ENCODE measurements around the gene IQSEC1.

IQSEC1 gene

DNA sequence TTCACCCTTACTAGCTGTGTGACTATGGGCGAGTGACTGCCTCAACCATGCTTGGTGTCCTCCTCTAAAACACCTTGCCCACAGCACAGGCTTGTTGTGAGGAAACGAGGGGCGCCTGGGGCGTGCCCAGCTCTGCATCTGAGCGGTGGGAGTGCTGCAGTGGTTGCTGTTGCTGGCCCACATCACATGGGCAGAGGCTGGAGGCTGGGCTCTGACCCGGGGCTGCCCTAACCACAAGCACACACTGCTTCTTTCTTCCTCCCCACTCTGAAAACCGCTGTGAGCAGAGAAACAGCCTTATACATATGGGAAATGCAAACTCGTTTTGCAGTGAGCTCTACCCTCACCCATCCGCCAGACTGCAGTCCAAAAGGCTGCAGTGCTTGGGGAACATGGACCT lies 157.1 kb downstream of the IQSEC1 start:
- in situ Hi-C loops (cut with MboI; ENCODE audit: low sequenced_read_pairs), result no loop called here

DNA sequence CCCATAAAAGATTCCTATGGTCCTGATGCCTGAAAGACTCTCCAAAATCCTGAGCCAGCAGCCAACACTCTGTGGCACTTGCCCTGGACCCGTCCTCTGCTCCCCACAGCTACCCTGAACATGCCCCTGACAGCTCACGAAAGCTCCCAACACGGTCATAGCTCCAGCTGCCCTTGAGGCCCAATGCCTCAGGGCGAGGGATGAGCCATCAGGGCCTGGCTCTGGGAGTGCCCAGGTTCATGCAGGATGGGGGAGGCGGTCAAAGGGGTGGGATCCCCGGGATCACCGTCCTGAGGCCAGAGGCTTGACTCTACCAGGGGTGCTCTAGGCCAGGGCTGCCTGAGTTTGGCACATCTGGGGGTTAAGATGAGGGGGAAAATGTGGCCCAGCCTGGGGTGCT lies 159.1 kb downstream of the IQSEC1 start:
- in situ Hi-C loops (cut with MboI; ENCODE audit: low sequenced_read_pairs), result no loop called here

DNA sequence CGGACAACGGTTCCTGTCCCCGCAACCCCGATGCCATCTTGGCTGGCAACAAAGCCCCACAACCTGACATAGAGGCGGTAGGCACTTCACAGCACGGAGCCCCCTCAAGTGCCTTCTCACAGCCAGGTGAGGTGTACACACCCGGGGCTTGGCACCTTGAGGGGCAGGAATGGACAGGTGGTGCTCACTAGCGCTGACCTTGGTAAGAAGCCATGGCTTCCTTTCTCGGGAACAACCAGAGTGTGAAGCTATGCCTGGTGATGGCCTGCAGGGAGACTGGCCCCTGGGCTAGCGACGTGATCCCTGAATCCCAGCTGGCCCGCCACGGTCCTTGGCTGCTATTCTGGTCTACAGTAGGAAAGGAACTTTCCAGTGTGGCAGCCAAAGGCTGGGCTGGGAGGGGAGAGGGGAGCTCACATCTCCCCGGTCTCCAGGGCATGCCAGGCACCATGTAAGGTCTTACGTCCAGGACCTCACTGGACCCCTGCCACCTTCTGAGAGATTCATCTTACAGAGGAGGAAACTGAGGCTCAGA lies 161.3 kb downstream of the IQSEC1 start:
- in situ Hi-C loops (cut with MboI; ENCODE audit: low sequenced_read_pairs), result no loop called here

GRCh38 chr3:12910356-12911099 lies 162.7 kb downstream of the IQSEC1 start:
- in situ Hi-C loops (cut with MboI; ENCODE audit: low sequenced_read_pairs), result no loop called here

DNA sequence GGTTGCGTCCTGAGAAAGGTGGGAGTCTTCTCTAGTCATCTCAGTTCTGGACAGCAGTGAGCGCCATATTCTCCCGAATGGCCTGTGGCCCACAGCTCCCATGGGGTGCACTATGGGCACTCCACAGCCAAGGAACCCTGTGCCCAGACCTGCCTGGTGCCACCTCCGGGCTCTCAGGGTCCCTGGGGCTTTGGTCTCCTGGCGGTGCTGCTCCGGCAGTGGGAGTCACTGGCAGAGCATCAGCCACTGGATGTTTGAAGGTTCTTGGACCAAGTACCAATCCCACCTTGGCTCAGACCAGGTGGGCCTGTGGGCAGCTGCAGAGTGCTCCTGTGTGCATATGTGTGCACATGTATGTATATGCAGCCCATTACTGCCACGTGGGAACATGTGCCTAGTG lies 163.5 kb downstream of the IQSEC1 start:
- in situ Hi-C loops (cut with MboI; ENCODE audit: low sequenced_read_pairs), result no loop called here

GRCh38 chr3:12908859-12909258 lies 164.4 kb downstream of the IQSEC1 start:
- in situ Hi-C loops (cut with MboI; ENCODE audit: low sequenced_read_pairs), result no loop called here

DNA sequence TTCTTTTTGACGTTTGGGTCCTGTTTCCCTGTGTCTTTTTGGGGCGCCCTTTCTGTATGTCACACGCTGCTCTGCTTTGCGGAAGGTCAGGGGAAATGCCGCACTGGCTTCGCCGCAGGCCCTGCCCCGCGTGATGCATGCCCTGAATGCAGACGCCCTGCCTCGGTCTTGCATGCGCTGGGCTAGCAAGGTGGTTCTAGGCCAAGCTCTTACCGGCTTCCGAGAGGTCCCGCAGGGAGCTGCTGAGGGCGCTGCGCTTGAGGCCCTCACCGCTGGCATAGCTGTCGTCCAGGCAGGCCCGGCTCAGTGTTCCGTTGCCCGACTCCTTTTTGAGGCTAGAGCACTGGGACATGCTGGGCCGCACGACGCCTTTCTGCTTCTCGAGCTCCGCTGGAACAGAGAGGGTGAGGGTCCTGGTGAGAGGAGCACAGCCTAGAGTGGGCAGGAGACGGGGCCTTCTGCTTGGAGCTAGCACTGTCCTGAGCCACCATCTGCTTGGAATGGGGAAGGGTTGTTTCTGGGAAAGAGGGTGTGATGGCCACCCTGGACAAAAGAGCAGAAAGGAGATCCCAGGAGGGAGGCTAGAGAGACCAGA lies 165.0 kb downstream of the IQSEC1 start:
- in situ Hi-C loops (cut with MboI; ENCODE audit: low sequenced_read_pairs), result no loop called here

DNA sequence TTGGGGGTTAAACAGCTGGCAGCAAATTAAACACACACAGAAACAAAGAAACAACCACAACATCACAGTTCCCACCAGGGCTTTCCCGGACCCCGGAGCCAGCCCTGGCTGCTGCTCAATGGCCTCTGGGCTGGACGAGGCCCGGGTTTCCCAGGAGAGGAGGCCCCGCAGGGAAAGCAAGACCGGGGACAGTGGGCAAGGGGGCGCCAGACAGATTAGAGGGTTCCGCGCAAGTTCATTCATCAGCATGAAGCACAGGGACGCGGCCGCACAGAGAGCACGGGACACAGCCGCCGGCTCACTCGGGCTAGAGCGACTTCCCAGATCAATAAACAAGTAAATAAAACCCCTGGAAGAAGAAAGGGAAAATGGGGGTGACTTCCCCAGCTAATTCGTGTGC lies 165.5 kb downstream of the IQSEC1 start:
- in situ Hi-C loops (cut with MboI; ENCODE audit: low sequenced_read_pairs), result no loop called here

GRCh38 chr3:12907296-12907695 lies 165.9 kb downstream of the IQSEC1 start:
- in situ Hi-C loops (cut with MboI; ENCODE audit: low sequenced_read_pairs), result no loop called here

GRCh38 chr3:12906916-12907290 lies 166.3 kb downstream of the IQSEC1 start:
- in situ Hi-C loops (cut with MboI; ENCODE audit: low sequenced_read_pairs), result no loop called here

GRCh38 chr3:12906141-12906915 lies 166.9 kb downstream of the IQSEC1 start:
- in situ Hi-C loops (cut with MboI; ENCODE audit: low sequenced_read_pairs), result no loop called here

GRCh38 chr3:12905316-12906071 lies 167.7 kb downstream of the IQSEC1 start:
- in situ Hi-C loops (cut with MboI; ENCODE audit: low sequenced_read_pairs), result no loop called here

GRCh38 chr3:12904951-12905315 lies 168.3 kb downstream of the IQSEC1 start:
- in situ Hi-C loops (cut with MboI; ENCODE audit: low sequenced_read_pairs), result no loop called here

GRCh38 chr3:12903881-12904280 lies 169.3 kb downstream of the IQSEC1 start:
- in situ Hi-C loops (cut with MboI; ENCODE audit: low sequenced_read_pairs), result no loop called here

DNA sequence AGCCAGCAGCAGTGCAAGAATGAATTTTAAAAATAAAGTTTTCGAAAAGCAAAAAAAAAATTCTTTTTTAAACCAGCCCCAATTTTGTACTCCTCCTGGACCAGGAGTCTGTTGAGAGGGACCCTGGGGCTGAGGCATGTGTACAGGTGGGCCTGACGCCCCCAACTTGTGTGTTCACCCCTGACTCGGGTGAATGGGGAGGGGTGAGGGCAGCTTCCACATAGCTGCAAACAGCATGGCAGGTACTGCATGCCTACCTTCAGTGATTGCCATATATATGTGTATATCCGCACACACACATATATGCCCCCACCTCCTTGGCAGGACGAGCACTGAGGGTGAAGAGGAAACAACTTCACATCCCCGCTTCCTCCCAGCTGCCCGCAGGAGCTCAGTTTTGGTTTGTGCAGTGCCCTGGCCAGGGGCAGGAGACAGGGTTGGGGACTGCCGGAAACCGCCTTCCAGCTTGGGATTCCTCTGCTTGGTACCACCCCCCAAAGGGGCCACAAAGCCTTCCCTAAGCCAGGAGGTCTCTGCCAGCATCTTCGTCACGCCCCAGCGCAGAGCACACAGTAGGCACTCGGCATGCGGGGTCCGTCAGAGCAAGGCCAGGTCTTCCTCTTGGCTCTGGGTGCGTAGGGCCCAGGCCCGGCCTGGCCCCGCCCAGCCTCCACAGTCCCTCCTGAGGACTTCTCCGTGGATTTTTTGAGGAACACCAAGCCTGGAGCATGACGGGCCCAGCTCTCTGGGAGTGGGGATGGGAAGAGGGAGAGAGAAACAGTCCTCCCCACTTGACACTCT lies 170.0 kb downstream of the IQSEC1 start:
- in situ Hi-C loops (cut with MboI; ENCODE audit: low sequenced_read_pairs), result no loop called here

- in situ Hi-C loops (cut with MboI; ENCODE audit: low sequenced_read_pairs), result no loop called here
Measured at GRCh38 chr3:12902181-12902999, 170.8 kb downstream of the IQSEC1 start.

- in situ Hi-C loops (cut with MboI; ENCODE audit: low sequenced_read_pairs), result no loop called here
Measured at GRCh38 chr3:12901623-12902045, 171.6 kb downstream of the IQSEC1 start.

GRCh38 chr3:12900885-12901411 lies 172.3 kb downstream of the IQSEC1 start:
- in situ Hi-C loops (cut with MboI; ENCODE audit: low sequenced_read_pairs), result no loop called here
